Left lung (tissue), 10 donors: ENCODE results near the gene NTM. TPM values are rescaled to one million over a fixed set of nuclear protein-coding genes. Genes with fewer than 3 reads are reported as not detected.

ENCODE experiments used
- ATAC-seq: fragments of 200-7000 bp; cut with Tn5 transposase; one replicate; pipeline ENCODE4 v1.9.1; 2020; ENCODE audit warnings: moderate library complexity
- DNase-seq, 4 donors: peaks; one replicate each; pipeline ENCODE4 v3.0.0-alpha.2; 2013 to 2020
- H3K27ac ChIP-seq, 2 donors: fragments of 200-600 bp; sonication (generic) in 1 of 2; one replicate each; pipeline versions ENCODE4 v1.5.0 to v1.8.0; 2020 to 2021
- H3K27me3 ChIP-seq, 2 donors: fragments of 200-600 bp; sonication (generic) in 1 of 2; one replicate each; pipeline versions ENCODE4 v1.5.0 to v1.8.0; 2020 to 2021
- H3K36me3 ChIP-seq, 2 donors: fragments of 200-600 bp; sonication (generic) in 1 of 2; one replicate each; pipeline versions ENCODE4 v1.5.0 to v1.8.0; 2020 to 2021
- H3K4me1 ChIP-seq, 2 donors: fragments of 200-600 bp; one replicate each; pipeline ENCODE4 v1.8.0; 2021
- H3K4me3 ChIP-seq, 2 donors: fragments of 200-600 bp; sonication (generic) in 1 of 2; one replicate each; pipeline versions ENCODE4 v1.5.0 to v1.8.0; 2020 to 2021; ENCODE audit warnings: mild to moderate bottlenecking in 1 of 2
- H3K9me3 ChIP-seq, 2 donors: fragments of 200-600 bp; sonication (generic) in 1 of 2; one replicate each; pipeline versions ENCODE4 v1.5.0 to v1.8.0; 2020 to 2021
- CTCF ChIP-seq, 2 donors: fragments of 200-600 bp; sonication (generic) in 1 of 2; IDR thresholded peaks; one replicate each; pipeline versions ENCODE4 v1.5.0 to v1.8.0; 2021; ENCODE audit warnings: antibody characterized with exemption in 2 of 2
- intact Hi-C, 2 donors: fragments of 100-400 bp; cut with DNase I; formaldehyde crosslinking; loops; one replicate each; pipeline versions ENCODE4 v1.11.2 to v1.14.2; 2022
- polyA plus RNA-seq, 6 donors: library from polyadenylated mRNA; unstranded; fragments of 120-200 nt; gene quantifications; one replicate each; pipeline ENCODE4 v1.2.1, GENCODE V29; 2013; ENCODE audit not compliant: insufficient read length in 6 of 6
- total RNA-seq, 2 donors: library from RNA; stranded (reverse); fragmentation: NEBNext Ultra II Directional; extraction: Animal tissue kit (Norgen Biotek cat#: 25700); gene quantifications; one replicate each; pipeline ENCODE4 v1.2.1, GENCODE V29; 2021
- donor health status: DM: no; HTN: yes; CAD: no.
- donor health status: DM: no; HTN: no; CAD: no.

The NTM gene
- total and polyA plus RNA-seq, 8 donors = 9.5 to 31.0 (median 21.1) TPM

- Histone ChIP-seq H3K4me3 (no peak overlapping the region), H3K27ac (no peak overlapping the region), H3K36me3 (no peaks in the 10 kb centered on the region), H3K9me3 (no peaks in the 10 kb centered on the region), H3K4me1 (no peaks in the 10 kb centered on the region), H3K27me3 (no peaks in the 10 kb centered on the region)
- TF ChIP-seq CTCF (IDR thresholded peaks at IDR 0.05) = no peak
- DNase-seq = no peak
- intact Hi-C loops = no loop called here
- ATAC-seq = no peak
These were observed 886.3 kb downstream of the NTM start for GRCh38 chr11:132256528-132257279.

GRCh38 chr11:132257871-132258270 lies 887.5 kb downstream of the NTM start:
- Histone ChIP-seq H3K4me3 (no peak overlapping the region), H3K27ac (no peak overlapping the region), H3K27me3 (no peaks in the 10 kb centered on the region), H3K36me3 (no peaks in the 10 kb centered on the region), H3K4me1 (no peaks in the 10 kb centered on the region), H3K9me3 (no peaks in the 10 kb centered on the region)
- ATAC-seq (no peak), DNase-seq (no peak)
- no peak for TF ChIP-seq CTCF (IDR thresholded peaks at IDR 0.05)
- intact Hi-C loops = no loop called here

GRCh38 chr11:132258875-132259274 lies 888.5 kb downstream of the NTM start:
- Histone ChIP-seq H3K9me3 (no peaks in the 10 kb centered on the region), H3K4me1 (no peaks in the 10 kb centered on the region), H3K36me3 (no peaks in the 10 kb centered on the region), H3K27ac (no peak overlapping the region), H3K27me3 (no peaks in the 10 kb centered on the region), H3K4me3 (no peak overlapping the region)
- no peak for TF ChIP-seq CTCF (IDR thresholded peaks at IDR 0.05)
- intact Hi-C loops = no loop called here
- no peak for ATAC-seq
- DNase-seq = no peak

GRCh38 chr11:132260636-132261035 lies 890.2 kb downstream of the NTM start:
- H3K4me3 ChIP-seq = no peak overlapping the region

GRCh38 chr11:132263241-132263640 lies 892.8 kb downstream of the NTM start:
- TF ChIP-seq CTCF (IDR thresholded peaks at IDR 0.05) = no peak
- ATAC-seq (no peak), DNase-seq (no peak)
- H3K9me3 ChIP-seq = no peaks in the 10 kb centered on the region
- H3K36me3 ChIP-seq = no peaks in the 10 kb centered on the region
- no peaks in the 10 kb centered on the region for H3K4me1 ChIP-seq
- H3K27me3 ChIP-seq = no peaks in the 10 kb centered on the region
- intact Hi-C loops = no loop called here
- H3K4me3 ChIP-seq = no peak overlapping the region
- H3K27ac ChIP-seq = no peak overlapping the region

More at GRCh38 chr11:132260636-132261035, 890.2 kb downstream of the NTM start:
- H3K4me1 ChIP-seq = no peaks in the 10 kb centered on the region
- no peak for DNase-seq
- no peak overlapping the region for H3K27ac ChIP-seq
- no peaks in the 10 kb centered on the region for H3K36me3 ChIP-seq
- H3K9me3 ChIP-seq = no peaks in the 10 kb centered on the region
- no peaks in the 10 kb centered on the region for H3K27me3 ChIP-seq
- no peak for TF ChIP-seq CTCF (IDR thresholded peaks at IDR 0.05)
- intact Hi-C loops = no loop called here
- no peak for ATAC-seq
